ENCODE results near the gene IGFLR1.
A peak's percentile ranks its signal among the peaks of the same experiment; 100 is the strongest.

- TF ChIP-seq CTCF (IDR thresholded peaks at IDR 0.05) = peak; percentile 86 to 98 (median 91)
- TF ChIP-seq POLR2A (IDR thresholded peaks at IDR 0.05) = peak in 1 of 2 donors; percentile 45
These were observed 25.2 kb downstream of the IGFLR1 start for GRCh38 chr19:35716801-35717664.
